ENCODE data around the gene DBNDD1. TPM values are rescaled to one million over a fixed set of nuclear protein-coding genes. Genes with fewer than 3 reads are reported as not detected.

DBNDD1 gene
- total and polyA plus RNA-seq, 3 donors from 2014 or later, result 2.3 to 5.1 (median 4.7) TPM

GRCh38 chr16:90015586-90016338 lies 3.5 kb downstream of the DBNDD1 start:
- Histone ChIP-seq H3K9me3 (no peaks in the 10 kb centered on the region), H3K36me3 (ENCODE audit: low read depth, missing control alignments) (no peaks in the 10 kb centered on the region), H3K4me1 (no peaks in the 10 kb centered on the region), H3K27me3 (no peaks in the 10 kb centered on the region), H3K4me3 (no peak overlapping the region), H3K27ac (no peak overlapping the region)
- intact Hi-C loops (cut with DNase I; ENCODE audit: low total_unique reads), result no loop called here
- no peak for DNase-seq
- 85 to 90% methylated on average over 19 of the region's 19 CpGs for WGBS, 2 donors
- TF ChIP-seq POLR2A (IDR thresholded peaks at IDR 0.05), result no peak
- no peak for TF ChIP-seq CTCF (IDR thresholded peaks at IDR 0.05)

- no peaks in the 10 kb centered on the region for H3K36me3 ChIP-seq (ENCODE audit: low read depth, missing control alignments)
- no peaks in the 10 kb centered on the region for H3K27me3 ChIP-seq
- H3K4me1 ChIP-seq, result no peaks in the 10 kb centered on the region
- intact Hi-C loops (cut with DNase I; ENCODE audit: low total_unique reads), result no loop called here
- no peak overlapping the region for H3K27ac ChIP-seq
- no peak overlapping the region for H3K4me3 ChIP-seq
- WGBS, 2 donors, result 82 to 87% methylated on average over 8 to 13 of the region's 13 CpGs
- DNase-seq, result no peak
- no peaks in the 10 kb centered on the region for H3K9me3 ChIP-seq
- TF ChIP-seq CTCF (IDR thresholded peaks at IDR 0.05) (no peak), POLR2A (IDR thresholded peaks at IDR 0.05) (no peak)
Measured at GRCh38 chr16:90012991-90013745, 6.1 kb downstream of the DBNDD1 start.

GRCh38 chr16:90011908-90012501 lies 7.3 kb downstream of the DBNDD1 start:
- no peak for TF ChIP-seq POLR2A (IDR thresholded peaks at IDR 0.05)
- TF ChIP-seq CTCF (IDR thresholded peaks at IDR 0.05), result no peak
- WGBS, 2 donors, result 79 to 90% methylated on average over 9 to 12 of the region's 12 CpGs
- no peak overlapping the region for H3K4me3 ChIP-seq
- H3K4me1 ChIP-seq, result no peaks in the 10 kb centered on the region
- H3K27ac ChIP-seq, result no peak overlapping the region
- intact Hi-C loops (cut with DNase I; ENCODE audit: low total_unique reads), result no loop called here
- no peaks in the 10 kb centered on the region for H3K27me3 ChIP-seq
- no peaks in the 10 kb centered on the region for H3K9me3 ChIP-seq
- no peaks in the 10 kb centered on the region for H3K36me3 ChIP-seq (ENCODE audit: low read depth, missing control alignments)
- no peak for DNase-seq

GRCh38 chr16:90011508-90011819 lies 7.8 kb downstream of the DBNDD1 start:
- H3K27me3 ChIP-seq, result no peaks in the 10 kb centered on the region
- TF ChIP-seq CTCF (IDR thresholded peaks at IDR 0.05) (no peak), POLR2A (IDR thresholded peaks at IDR 0.05) (no peak)
- H3K27ac ChIP-seq, result no peak overlapping the region
- no peaks in the 10 kb centered on the region for H3K9me3 ChIP-seq
- intact Hi-C loops (cut with DNase I; ENCODE audit: low total_unique reads), result no loop called here
- no peak overlapping the region for H3K4me3 ChIP-seq
- no peaks in the 10 kb centered on the region for H3K36me3 ChIP-seq (ENCODE audit: low read depth, missing control alignments)
- no peak for DNase-seq
- no peaks in the 10 kb centered on the region for H3K4me1 ChIP-seq
- 86% methylated on average over 11 of the region's 11 CpGs; no CpG with 5 or more reads in 1 of the 2 donors for WGBS, 2 donors
